ENCODE measurements around the gene RAB3C. TPM values are rescaled to one million over a fixed set of nuclear protein-coding genes. Genes with fewer than 3 reads are reported as not detected.

Gene RAB3C
- total RNA-seq, 1 donor from 2014 or later: 0.47 TPM

DNA sequence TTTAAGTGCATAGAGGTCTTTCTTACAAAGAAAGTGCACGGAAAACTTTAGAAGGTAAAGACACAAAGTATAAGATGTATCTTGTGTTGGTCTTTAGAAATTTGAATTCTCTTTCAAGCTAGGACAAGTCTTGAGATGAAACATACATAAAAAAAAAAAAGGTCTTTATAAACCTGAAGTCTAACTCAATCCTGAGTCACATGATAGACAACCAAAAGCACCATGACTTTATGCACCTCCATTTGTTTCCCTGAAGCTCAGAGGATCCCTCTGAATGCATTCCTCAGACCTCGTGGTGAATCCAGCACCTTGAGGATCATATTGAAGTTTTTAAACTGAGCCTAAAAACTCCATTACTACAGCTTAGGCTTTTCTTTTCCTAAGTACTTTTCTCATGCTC lies 91.8 kb downstream of the RAB3C start:
- H3K27me3 Mint-ChIP-seq: peaks cover 2% of the 10 kb centered on the region
- H3K4me1 Mint-ChIP-seq: no peaks in the 10 kb centered on the region
- no peak overlapping the region for H3K27ac Mint-ChIP-seq
- no peak for ATAC-seq (ENCODE audit: low read depth)
- no peak for DNase-seq
- intact Hi-C loops (cut with micrococcal nuclease): no loop called here
- TF ChIP-seq, protein P1, sequence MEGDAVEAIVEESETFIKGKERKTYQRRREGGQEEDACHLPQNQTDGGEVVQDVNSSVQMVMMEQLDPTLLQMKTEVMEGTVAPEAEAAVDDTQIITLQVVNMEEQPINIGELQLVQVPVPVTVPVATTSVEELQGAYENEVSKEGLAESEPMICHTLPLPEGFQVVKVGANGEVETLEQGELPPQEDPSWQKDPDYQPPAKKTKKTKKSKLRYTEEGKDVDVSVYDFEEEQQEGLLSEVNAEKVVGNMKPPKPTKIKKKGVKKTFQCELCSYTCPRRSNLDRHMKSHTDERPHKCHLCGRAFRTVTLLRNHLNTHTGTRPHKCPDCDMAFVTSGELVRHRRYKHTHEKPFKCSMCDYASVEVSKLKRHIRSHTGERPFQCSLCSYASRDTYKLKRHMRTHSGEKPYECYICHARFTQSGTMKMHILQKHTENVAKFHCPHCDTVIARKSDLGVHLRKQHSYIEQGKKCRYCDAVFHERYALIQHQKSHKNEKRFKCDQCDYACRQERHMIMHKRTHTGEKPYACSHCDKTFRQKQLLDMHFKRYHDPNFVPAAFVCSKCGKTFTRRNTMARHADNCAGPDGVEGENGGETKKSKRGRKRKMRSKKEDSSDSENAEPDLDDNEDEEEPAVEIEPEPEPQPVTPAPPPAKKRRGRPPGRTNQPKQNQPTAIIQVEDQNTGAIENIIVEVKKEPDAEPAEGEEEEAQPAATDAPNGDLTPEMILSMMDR (IDR thresholded peaks at IDR 0.05): no peak
- H3K4me3 Mint-ChIP-seq: no peak overlapping the region
- no peaks in the 10 kb centered on the region for H3K36me3 Mint-ChIP-seq (ENCODE audit: low read depth)
- H3K9me3 Mint-ChIP-seq: no peaks in the 10 kb centered on the region
- CTCF ChIA-PET: interaction anchor here (0.7 kb wide), 1 partner anchor 1789 kb away, joined by 4 read pairs; no protein-coding TSS in a partner anchor
- POLR2A ChIA-PET: no interaction called here

DNA sequence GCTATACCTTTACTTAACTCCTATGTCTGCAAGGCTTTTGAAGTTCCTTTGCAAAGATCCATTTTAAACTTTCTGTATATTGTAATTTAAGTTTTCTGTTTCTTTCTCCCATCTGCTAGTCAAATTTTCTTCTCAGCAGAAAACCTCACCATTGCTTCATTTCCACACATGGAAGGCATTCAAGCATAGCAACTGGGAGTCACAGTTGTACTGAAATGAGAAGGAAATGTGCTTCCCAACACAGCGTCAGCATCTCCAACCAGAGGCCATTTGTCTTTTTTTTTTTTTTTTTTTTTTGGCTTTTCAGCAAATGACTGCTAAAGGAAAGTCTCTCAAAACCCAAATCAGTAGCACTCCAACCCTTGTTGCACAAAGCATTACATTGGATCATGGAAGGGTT lies 92.5 kb downstream of the RAB3C start:
- Mint-ChIP-seq H3K4me3 (no peak overlapping the region), H3K9me3 (no peaks in the 10 kb centered on the region), H3K4me1 (no peaks in the 10 kb centered on the region), H3K27ac (no peak overlapping the region), H3K27me3 (peaks cover 2% of the 10 kb centered on the region), H3K36me3 (ENCODE audit: low read depth) (no peaks in the 10 kb centered on the region)
- intact Hi-C loops (cut with micrococcal nuclease): no loop called here
- ChIA-PET CTCF (interaction anchor here (0.7 kb wide), 1 partner anchor 1790 kb away, joined by 4 read pairs; no protein-coding TSS in a partner anchor), POLR2A (no interaction called here)
- ATAC-seq (ENCODE audit: low read depth) (no peak), DNase-seq (no peak)
- TF ChIP-seq, protein P1 (IDR thresholded peaks at IDR 0.05): no peak

DNA sequence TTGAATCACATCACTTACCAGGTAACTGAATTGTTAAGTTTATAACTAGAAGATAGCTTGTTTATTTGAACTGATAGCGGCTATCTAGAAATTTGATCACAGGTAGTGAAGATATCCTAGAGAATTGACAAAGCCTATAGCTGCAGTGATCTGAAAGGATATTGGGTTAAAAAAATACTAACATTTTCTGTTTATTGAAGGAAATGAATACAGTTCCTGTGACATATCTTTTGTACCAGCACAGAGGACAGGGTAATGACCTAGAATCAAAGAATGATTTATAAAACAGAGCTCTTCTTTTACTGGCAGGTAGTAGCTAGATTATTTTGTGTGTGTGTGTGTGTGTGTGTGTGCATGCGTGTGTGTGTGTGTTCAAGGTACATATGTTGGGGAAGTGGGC lies 94.8 kb downstream of the RAB3C start:
- Mint-ChIP-seq H3K36me3 (ENCODE audit: low read depth) (no peaks in the 10 kb centered on the region), H3K27me3 (peaks cover 2% of the 10 kb centered on the region), H3K9me3 (no peaks in the 10 kb centered on the region), H3K4me3 (no peak overlapping the region), H3K4me1 (no peaks in the 10 kb centered on the region), H3K27ac (no peak overlapping the region)
- ATAC-seq (ENCODE audit: low read depth): no peak
- TF ChIP-seq, protein P1 (IDR thresholded peaks at IDR 0.05): no peak
- POLR2A ChIA-PET: no interaction called here
- DNase-seq: no peak
- CTCF ChIA-PET: no interaction called here
- intact Hi-C loops (cut with micrococcal nuclease): no loop called here

DNA sequence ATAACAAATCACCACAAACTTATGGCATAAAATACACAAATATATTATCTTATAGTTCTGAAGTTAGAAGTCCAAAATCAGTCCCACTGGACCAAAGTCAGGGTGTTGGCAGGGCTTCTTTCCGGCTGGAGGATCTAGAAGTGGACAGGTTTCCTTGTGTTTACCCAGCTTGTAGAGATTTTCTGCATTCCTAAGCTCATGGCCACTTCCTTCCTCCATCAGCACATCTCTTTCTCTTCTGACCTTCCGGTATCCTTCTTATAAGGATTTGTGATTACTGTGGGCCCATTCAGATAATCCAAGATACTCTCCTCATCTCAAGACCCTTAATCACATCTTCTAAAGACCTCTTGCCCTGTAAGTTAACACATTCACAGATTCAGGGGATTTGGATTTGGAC lies 97.6 kb downstream of the RAB3C start:
- no peaks in the 10 kb centered on the region for H3K4me1 Mint-ChIP-seq
- peaks cover 2% of the 10 kb centered on the region for H3K27me3 Mint-ChIP-seq
- DNase-seq (no peak), ATAC-seq (ENCODE audit: low read depth) (no peak)
- intact Hi-C loops (cut with micrococcal nuclease): no loop called here
- TF ChIP-seq, protein P1 (IDR thresholded peaks at IDR 0.05): no peak
- no peaks in the 10 kb centered on the region for H3K36me3 Mint-ChIP-seq (ENCODE audit: low read depth)
- H3K4me3 Mint-ChIP-seq: no peak overlapping the region
- H3K27ac Mint-ChIP-seq: no peak overlapping the region
- CTCF ChIA-PET: no interaction called here
- POLR2A ChIA-PET: no interaction called here
- H3K9me3 Mint-ChIP-seq: no peaks in the 10 kb centered on the region

DNA sequence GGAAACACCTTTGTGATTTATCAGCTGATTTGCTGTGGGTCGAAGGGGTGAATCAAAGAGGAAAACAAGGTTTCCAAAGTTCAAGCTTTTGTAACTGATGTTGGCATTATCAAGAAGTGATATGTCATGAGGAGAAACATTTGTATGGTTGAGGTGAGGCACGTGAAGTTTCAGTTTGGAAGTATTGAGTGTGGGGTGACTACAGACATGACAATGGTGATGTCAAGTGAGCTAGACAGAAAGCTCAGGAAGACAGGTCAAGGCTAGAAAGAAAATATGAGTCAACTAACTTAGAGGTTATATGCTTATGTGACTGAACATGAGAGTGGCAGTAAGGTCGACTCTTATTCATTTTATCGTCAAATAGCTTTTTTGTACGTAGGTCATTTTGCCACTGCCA lies 99.1 kb downstream of the RAB3C start:
- ATAC-seq (ENCODE audit: low read depth) (no peak), DNase-seq (no peak)
- Mint-ChIP-seq H3K36me3 (ENCODE audit: low read depth) (no peaks in the 10 kb centered on the region), H3K4me3 (no peak overlapping the region), H3K27me3 (no peaks in the 10 kb centered on the region), H3K9me3 (no peaks in the 10 kb centered on the region), H3K27ac (no peak overlapping the region), H3K4me1 (no peaks in the 10 kb centered on the region)
- ChIA-PET POLR2A (no interaction called here), CTCF (no interaction called here)
- TF ChIP-seq, protein P1 (IDR thresholded peaks at IDR 0.05): no peak
- intact Hi-C loops (cut with micrococcal nuclease): no loop called here

All from activated B cell treated with CpG ODN at 0.5 μM for 24 hours (primary cell).